BE2C (cell line): ENCODE data around the gene ANO1.

ENCODE experiments used
- DNase-seq: peaks from one replicate; pipeline ENCODE4 v3.0.0-alpha.2; 2020
- H3K27me3 ChIP-seq: fragments of 250-450 bp; sonication (Bioruptor Pico); 2 replicates; pipeline ENCODE4 v1.5.1; 2020; ENCODE audit warnings: mild to moderate bottlenecking
- H3K36me3 ChIP-seq: fragments of 250-450 bp; sonication (Bioruptor Pico); 2 replicates; pipeline ENCODE4 v1.5.1; 2020; ENCODE audit warnings: mild to moderate bottlenecking
- H3K4me1 ChIP-seq: fragments of 250-450 bp; sonication (Bioruptor Pico); 2 replicates; pipeline ENCODE4 v1.5.1; 2020
- H3K4me3 ChIP-seq: 2 replicates; pipeline ENCODE4 v1.5.1; 2011; ENCODE audit warnings: low read depth, low read length
- H3K9me3 ChIP-seq: fragments of 250-450 bp; sonication (Bioruptor Pico); 2 replicates; pipeline ENCODE4 v1.5.1; 2020
- CTCF ChIP-seq: IDR thresholded peaks from 2 replicates; pipeline ENCODE4 v1.5.1; 2012; ENCODE audit warnings: mild to moderate bottlenecking, low read depth, low read length

ANO1 gene

GRCh38 chr11:70090961-70091381 is 12.9 kb downstream of the ANO1 start:
- Histone ChIP-seq H3K4me3 (no peak overlapping the region), H3K36me3 (no peaks in the 10 kb centered on the region), H3K27me3 (no peaks in the 10 kb centered on the region), H3K9me3 (no peaks in the 10 kb centered on the region), H3K4me1 (no peaks in the 10 kb centered on the region)
- TF ChIP-seq CTCF, result no peak
- DNase-seq, result no peak

GRCh38 chr11:70091638-70092037 is 13.5 kb downstream of the ANO1 start:
- H3K9me3 ChIP-seq, result no peaks in the 10 kb centered on the region
- H3K36me3 ChIP-seq, result no peaks in the 10 kb centered on the region
- no peaks in the 10 kb centered on the region for H3K27me3 ChIP-seq
- H3K4me3 ChIP-seq, result no peak overlapping the region
- H3K4me1 ChIP-seq, result no peaks in the 10 kb centered on the region
- TF ChIP-seq CTCF, result no peak
- no peak for DNase-seq

GRCh38 chr11:70092959-70093715 is 15.0 kb downstream of the ANO1 start:
- Histone ChIP-seq H3K36me3 (no peaks in the 10 kb centered on the region), H3K4me1 (no peaks in the 10 kb centered on the region), H3K9me3 (no peaks in the 10 kb centered on the region), H3K4me3 (no peak overlapping the region), H3K27me3 (no peaks in the 10 kb centered on the region)
- no peak for TF ChIP-seq CTCF
- DNase-seq, result no peak

- DNase-seq, result no peak
- no peak for TF ChIP-seq CTCF
- Histone ChIP-seq H3K36me3 (no peaks in the 10 kb centered on the region), H3K27me3 (no peaks in the 10 kb centered on the region), H3K9me3 (no peaks in the 10 kb centered on the region), H3K4me3 (no peak overlapping the region), H3K4me1 (no peaks in the 10 kb centered on the region)
Observed at GRCh38 chr11:70095541-70096252, 17.6 kb downstream of the ANO1 start.

GRCh38 chr11:70097783-70098563 is 19.9 kb downstream of the ANO1 start:
- Histone ChIP-seq H3K36me3 (no peaks in the 10 kb centered on the region), H3K4me3 (no peak overlapping the region), H3K4me1 (no peaks in the 10 kb centered on the region), H3K9me3 (no peaks in the 10 kb centered on the region), H3K27me3 (no peaks in the 10 kb centered on the region)
- DNase-seq, result no peak
- no peak for TF ChIP-seq CTCF
